Nephron (organoid): ENCODE measurements around the gene MALL.
"Not testable (repeated sequence)": the region's sequence is repeated elsewhere in the genome, so short reads cannot be mapped to it uniquely, and the experiment has no call there.

Source experiments
- H3K27ac Mint-ChIP-seq, 3 experiments: 2 replicates each; pipeline ENCODE4 v1.8.0; 2020; ENCODE audit warnings: mixed read lengths in 3 of 3, mild to moderate bottlenecking in 2 of 3, moderate library complexity in 1 of 3
- H3K27me3 Mint-ChIP-seq: 2 replicates; pipeline ENCODE4 v1.8.0; 2021; ENCODE audit warnings: low read depth, mild to moderate bottlenecking, moderate library complexity, mixed read lengths
- H3K36me3 Mint-ChIP-seq: 2 replicates; pipeline ENCODE4 v1.8.0; 2020; ENCODE audit warnings: low read depth, mixed read lengths
- H3K4me1 Mint-ChIP-seq: 2 replicates; pipeline ENCODE4 v1.8.0; 2020; ENCODE audit warnings: mixed read lengths
- H3K4me3 Mint-ChIP-seq, 3 experiments: 2 replicates each; pipeline ENCODE4 v1.8.0; 2020; ENCODE audit warnings: mild to moderate bottlenecking in 3 of 3, mixed read lengths in 3 of 3, moderate library complexity in 2 of 3
- H3K9me3 Mint-ChIP-seq: 2 replicates; pipeline ENCODE4 v1.8.0; 2020; ENCODE audit warnings: mixed read lengths
- CTCF ChIP-seq, 3 experiments: fragments of 200-600 bp; sonication (generic); IDR thresholded peaks; one replicate each; pipeline ENCODE4 v1.5.0; 2021; ENCODE audit warnings: antibody characterized with exemption in 3 of 3; ENCODE audit not compliant: unreplicated experiment in 3 of 3

Gene MALL

GRCh38 chr2:110115291-110116032 is at the start of gene MALL:
Gene MALL (minus strand): TSS chr2:110115822. CDS start chr2:110115792, 30 bp downstream.
- H3K4me3 Mint-ChIP-seq, result peak within 1 kb of the TSS; percentile 76 to 81 (median 78)
- peaks cover 4% of the 10 kb centered on the region for H3K4me1 Mint-ChIP-seq
- TF ChIP-seq CTCF (IDR thresholded peaks at IDR 0.05; ENCODE audit: unreplicated experiment in 3 of 3), result no peak
- H3K27ac Mint-ChIP-seq, result peak within 1 kb of the TSS in 1 of 3 experiments; percentile 56
- peaks cover 6% of the 10 kb centered on the region for H3K9me3 Mint-ChIP-seq
- H3K36me3 Mint-ChIP-seq, result no peaks in the 10 kb centered on the region
- H3K27me3 Mint-ChIP-seq, result peaks cover 88% of the 10 kb centered on the region

- H3K27ac Mint-ChIP-seq, result no peak overlapping the region
- peaks cover 19% of the 10 kb centered on the region for H3K9me3 Mint-ChIP-seq
- no peaks in the 10 kb centered on the region for H3K27me3 Mint-ChIP-seq
- H3K36me3 Mint-ChIP-seq, result peaks cover 23% of the 10 kb centered on the region
- no peak overlapping the region for H3K4me3 Mint-ChIP-seq
- no peaks in the 10 kb centered on the region for H3K4me1 Mint-ChIP-seq
- peak; percentile 70 to 80 (median 73) for TF ChIP-seq CTCF (IDR thresholded peaks at IDR 0.05; ENCODE audit: unreplicated experiment in 3 of 3)
These were observed 41.7 kb upstream of the MALL start for GRCh38 chr2:110157153-110157793.

GRCh38 chr2:110154828-110155227 is 39.2 kb upstream of the MALL start:
- not testable (repeated sequence) for H3K27ac Mint-ChIP-seq

GRCh38 chr2:110154188-110154587 is 38.6 kb upstream of the MALL start:
- H3K27me3 Mint-ChIP-seq, H3K4me3 Mint-ChIP-seq, H3K27ac Mint-ChIP-seq, H3K4me1 Mint-ChIP-seq: not testable (repeated sequence)
- Mint-ChIP-seq H3K9me3 (peaks cover 21% of the 10 kb centered on the region), H3K36me3 (peaks cover 26% of the 10 kb centered on the region)

More at GRCh38 chr2:110154828-110155227, 39.2 kb upstream of the MALL start:
- H3K4me1 Mint-ChIP-seq, H3K27me3 Mint-ChIP-seq, H3K4me3 Mint-ChIP-seq: not testable (repeated sequence)
- Mint-ChIP-seq H3K9me3 (peaks cover 21% of the 10 kb centered on the region), H3K36me3 (peaks cover 26% of the 10 kb centered on the region)

- TF ChIP-seq CTCF (IDR thresholded peaks at IDR 0.05; ENCODE audit: unreplicated experiment in 3 of 3), result no peak
- Mint-ChIP-seq H3K36me3 (peaks cover 29% of the 10 kb centered on the region), H3K4me1 (no peaks in the 10 kb centered on the region), H3K4me3 (no peak overlapping the region), H3K9me3 (peaks cover 21% of the 10 kb centered on the region), H3K27ac (no peak overlapping the region), H3K27me3 (no peaks in the 10 kb centered on the region)
These were observed 37.8 kb upstream of the MALL start for GRCh38 chr2:110153416-110153815.

- no peaks in the 10 kb centered on the region for H3K27me3 Mint-ChIP-seq
- H3K27ac Mint-ChIP-seq, result no peak overlapping the region
- no peaks in the 10 kb centered on the region for H3K4me1 Mint-ChIP-seq
- peaks cover 29% of the 10 kb centered on the region for H3K36me3 Mint-ChIP-seq
- peaks cover 21% of the 10 kb centered on the region for H3K9me3 Mint-ChIP-seq
- no peak for TF ChIP-seq CTCF (IDR thresholded peaks at IDR 0.05; ENCODE audit: unreplicated experiment in 3 of 3)
- no peak overlapping the region for H3K4me3 Mint-ChIP-seq
These were observed 37.3 kb upstream of the MALL start for GRCh38 chr2:110152943-110153342.
